HG03060 (cell line): ENCODE measurements around the gene MRPL37.
"Not testable (repeated sequence)": the region's sequence is repeated elsewhere in the genome, so short reads cannot be mapped to it uniquely, and the experiment has no call there.

ENCODE experiments used
- ATAC-seq: cut with Tn5 transposase; IDR thresholded peaks from one replicate; pipeline ENCODE4 v1.9.1; 2021; ENCODE audit warnings: low read depth, moderate number of reproducible peaks; ENCODE audit not compliant: unreplicated experiment

MRPL37 gene

DNA sequence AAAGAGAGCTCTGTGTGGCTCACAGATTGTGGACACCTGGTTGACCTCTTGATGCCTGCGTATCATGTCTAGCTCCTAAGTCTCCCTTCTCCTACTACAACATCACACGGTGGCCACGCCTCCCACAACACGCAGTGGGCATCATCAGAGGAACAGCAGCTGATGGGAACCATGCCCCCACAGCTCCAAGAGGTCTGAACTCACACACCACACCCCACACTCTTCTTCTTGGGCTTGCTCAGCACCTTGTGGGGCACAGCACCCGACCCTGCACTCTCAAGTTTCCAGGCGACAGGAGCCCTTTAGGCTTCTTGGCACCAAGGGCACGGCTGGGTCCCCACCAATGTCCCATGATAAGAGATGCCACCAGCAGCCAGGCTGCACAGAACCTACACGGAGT lies 28.4 kb upstream of the MRPL37 start:
- no peak for ATAC-seq

DNA sequence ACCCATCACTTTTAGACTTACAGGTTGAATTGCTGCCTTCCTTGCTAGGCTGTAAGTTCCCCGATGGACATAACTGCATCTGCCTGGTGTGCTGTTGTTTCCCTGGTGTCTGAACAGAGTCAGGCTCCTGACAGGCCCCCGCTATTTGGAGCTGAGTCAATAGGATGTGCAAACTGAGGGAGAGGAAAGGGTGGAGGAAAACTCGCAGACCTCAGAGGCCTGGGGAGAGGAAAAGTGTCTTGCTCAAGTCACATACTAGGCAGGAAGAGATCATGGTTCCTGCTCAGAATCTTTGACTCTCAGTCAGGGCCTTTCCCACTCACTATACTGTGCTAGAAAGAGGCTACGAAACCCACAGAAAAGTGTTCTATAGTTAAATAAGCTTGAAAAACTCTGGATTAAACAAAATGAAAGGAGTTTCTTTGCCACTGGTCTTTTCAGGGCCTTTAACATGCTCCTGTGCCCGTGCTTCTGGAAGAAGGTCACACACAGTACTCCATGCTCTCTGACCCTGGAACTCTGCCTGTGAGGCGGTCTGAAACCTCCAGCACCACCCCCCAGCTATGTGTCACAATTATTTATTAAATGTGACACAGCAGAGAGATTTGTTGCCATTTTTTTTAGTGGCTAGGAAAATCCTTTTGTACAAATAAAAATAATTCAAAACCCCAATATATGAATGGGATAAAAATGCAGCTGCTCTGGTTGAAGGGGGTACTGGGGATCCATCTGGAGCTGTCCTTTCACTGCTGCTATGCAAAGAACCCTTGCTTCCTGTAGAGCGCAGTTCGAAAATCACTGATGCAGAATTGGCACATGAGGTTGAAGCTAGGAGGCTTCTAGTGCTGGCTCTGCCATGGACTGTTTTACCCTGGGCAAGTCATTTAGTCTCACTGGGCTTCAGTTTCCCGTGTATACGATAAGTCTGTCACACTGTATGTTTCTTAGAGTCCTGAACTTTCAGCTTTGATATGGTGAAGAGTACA lies 27.1 kb upstream of the MRPL37 start:
- no peak for ATAC-seq

DNA sequence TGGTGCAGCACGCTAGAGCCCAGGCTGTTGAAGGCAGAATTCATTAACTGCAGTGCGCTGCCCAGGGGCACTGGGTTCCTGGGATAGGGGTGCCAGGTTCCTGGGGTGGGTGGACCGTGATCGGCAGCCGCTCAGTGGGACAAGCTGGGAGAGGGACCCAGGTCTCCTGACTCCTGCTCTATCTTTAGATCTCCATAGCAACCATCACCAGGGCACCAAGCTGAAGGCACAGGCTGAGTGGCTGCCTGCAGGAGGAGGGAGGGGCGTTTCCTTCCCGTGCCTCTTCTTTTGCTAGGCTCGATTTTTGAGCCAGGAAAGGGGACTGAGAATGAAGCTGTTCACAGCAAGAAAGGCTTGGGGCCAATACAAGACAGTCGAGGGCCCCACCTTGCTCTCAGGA lies 26.3 kb upstream of the MRPL37 start:
- ATAC-seq = no peak

GRCh38 chr1:54174106-54174505 lies 25.9 kb upstream of the MRPL37 start:
- no peak for ATAC-seq

GRCh38 chr1:54176621-54177327 lies 23.2 kb upstream of the MRPL37 start:
- ATAC-seq = no peak

DNA sequence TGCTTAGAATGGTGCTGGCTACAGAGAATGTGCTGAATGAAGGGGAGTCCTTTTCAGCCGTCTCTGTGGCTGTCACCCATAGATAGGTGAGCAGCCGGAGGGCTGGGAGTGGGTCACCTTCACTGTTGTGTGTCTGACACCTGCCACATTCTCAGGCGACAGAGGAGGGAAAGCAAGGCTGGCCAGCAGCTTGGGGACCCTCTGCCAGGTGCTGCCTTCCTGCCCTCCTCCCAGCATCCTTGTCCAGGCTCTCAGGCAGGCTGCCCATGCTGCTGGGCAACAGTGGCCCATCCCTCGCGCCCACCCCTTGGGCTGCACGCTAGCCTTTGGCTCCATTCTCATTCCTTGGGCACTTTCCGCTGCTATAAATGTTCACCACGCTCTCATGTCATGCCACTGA lies 22.2 kb upstream of the MRPL37 start:
- ATAC-seq = no peak

DNA sequence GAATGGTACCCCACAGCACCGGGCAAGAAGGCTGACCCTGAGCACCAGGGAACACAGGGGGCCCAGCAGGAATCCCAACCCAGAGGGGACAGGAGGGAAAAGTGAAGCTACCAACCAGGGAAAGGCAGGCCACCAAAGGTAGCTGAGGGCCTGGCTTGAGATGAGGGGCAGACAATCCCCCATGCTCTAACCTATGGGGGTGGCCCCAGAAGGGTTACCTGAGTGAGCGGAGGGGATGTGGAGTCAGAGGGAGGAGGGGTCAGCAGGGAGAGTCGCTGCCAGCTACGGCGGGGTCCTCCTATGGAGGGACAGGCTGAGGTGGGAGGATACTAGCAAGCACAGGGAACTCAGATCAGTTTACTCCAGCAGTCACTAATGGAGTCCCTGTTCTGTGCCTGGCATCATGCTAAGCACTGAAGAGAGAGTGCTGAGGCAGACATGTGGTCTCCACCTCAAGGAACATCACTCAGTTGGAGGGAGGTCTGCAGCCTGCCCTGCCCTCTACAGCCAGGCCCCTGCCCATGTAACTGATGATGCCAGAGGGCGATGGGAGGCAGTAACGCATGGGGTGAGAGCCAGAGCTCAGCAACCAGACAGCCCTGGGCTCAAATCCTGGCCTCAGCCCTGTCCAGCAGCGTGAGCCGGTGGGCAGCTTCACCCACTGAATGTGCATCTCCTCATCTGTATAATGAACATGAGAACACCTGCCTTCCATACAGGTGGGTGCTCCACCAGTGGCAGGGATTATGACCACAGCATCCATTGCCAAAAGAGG lies 21.5 kb upstream of the MRPL37 start:
- ATAC-seq = no peak

- no peak for ATAC-seq
Measured at GRCh38 chr1:54180701-54181360, 19.1 kb upstream of the MRPL37 start.

GRCh38 chr1:54186056-54186455 lies 13.9 kb upstream of the MRPL37 start:
- no peak for ATAC-seq

- ATAC-seq = no peak
Measured at GRCh38 chr1:54188291-54188690, 11.7 kb upstream of the MRPL37 start.

GRCh38 chr1:54190526-54190925 lies 9.4 kb upstream of the MRPL37 start:
- ATAC-seq = no peak

GRCh38 chr1:54191525-54191924 lies 8.4 kb upstream of the MRPL37 start:
- no peak for ATAC-seq

GRCh38 chr1:54193453-54193852 lies 6.5 kb upstream of the MRPL37 start:
- ATAC-seq = no peak

DNA sequence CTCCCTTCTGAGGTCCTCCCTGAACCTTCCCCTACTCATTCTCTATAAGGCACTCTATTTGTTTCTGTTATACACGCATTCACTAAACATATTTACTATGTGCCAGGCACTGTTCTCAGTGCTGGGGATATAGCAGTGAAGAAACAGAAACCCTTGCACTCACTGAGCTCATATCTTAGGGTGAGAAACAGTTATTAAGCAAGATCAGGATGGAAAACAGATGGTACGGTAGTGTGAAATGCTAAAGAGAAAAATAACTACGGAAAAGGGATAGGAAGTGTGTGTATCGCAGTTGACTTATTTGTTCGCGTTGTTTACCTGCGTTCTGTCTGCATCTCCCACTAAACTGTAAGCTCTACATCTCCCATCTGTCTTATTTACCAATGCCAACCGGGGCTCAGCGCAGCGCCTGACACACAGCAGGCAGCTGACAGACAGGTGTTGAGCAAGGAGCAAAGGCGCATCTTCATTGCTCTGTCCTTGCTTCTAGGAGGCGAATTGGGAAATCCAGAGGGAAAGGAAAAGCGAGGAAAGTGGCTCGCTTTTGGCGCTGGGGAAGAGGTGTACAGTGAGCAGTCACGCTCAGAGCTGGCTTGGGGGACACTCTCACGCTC lies 709 bp upstream of the MRPL37 start:
- ATAC-seq = peak; percentile 2

GRCh38 chr1:54200519-54200997 lies 591 bp downstream of the MRPL37 start:
- ATAC-seq = no peak

DNA sequence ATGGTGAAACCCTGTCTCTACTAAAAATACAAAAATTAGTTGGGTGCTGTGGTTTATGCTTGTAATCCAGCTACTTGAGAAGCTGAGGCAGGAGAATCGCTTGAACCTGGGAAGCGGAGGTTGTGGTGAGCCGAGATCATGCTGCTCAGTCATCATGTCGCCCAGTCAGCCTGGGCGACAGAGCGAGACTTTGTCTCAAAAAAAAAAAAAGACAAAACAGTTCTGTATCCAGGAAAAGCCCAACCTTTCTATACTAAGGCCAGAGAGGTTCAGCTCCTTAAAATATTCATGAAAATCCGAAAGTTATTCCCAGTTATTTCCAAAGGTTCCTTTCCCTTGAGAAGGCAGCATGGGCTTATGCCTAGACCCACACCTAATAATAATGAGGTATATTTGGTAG lies 4.2 kb downstream of the MRPL37 start:
- ATAC-seq = no peak

- ATAC-seq = no peak
Measured at GRCh38 chr1:54207287-54207686, 7.3 kb downstream of the MRPL37 start.

- not testable (repeated sequence) for ATAC-seq
Measured at GRCh38 chr1:54207896-54208295, 7.9 kb downstream of the MRPL37 start.

DNA sequence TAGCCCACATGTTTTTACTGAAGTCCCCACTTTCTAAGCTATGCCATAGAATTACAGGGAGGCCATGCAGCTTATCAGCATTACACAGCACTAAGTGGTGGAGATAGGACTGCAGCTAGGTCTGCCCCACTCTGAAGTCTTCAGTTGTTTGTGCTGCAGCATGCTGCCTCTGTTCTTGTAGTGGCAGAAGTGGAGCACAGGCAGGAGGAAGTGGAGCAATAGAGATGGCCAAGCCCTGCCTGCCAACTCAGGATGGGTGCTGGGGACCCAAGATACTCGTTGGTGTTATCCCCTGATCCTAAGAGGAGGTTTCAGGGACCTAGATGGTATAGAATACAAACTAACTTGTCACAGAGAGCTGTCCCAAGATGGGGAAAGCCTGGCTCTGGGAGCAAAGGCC lies 12.9 kb downstream of the MRPL37 start:
- no peak for ATAC-seq

GRCh38 chr1:54215523-54215922 lies 15.6 kb downstream of the MRPL37 start:
- no peak for ATAC-seq
